K562 (cell line): ENCODE results near the gene MUC5B. TPM values are rescaled to one million over a fixed set of nuclear protein-coding genes. Genes with fewer than 3 reads are reported as not detected.

Source experiments
- ATAC-seq: fragments of 200-7000 bp; cut with Tn5 transposase; 3 replicates; pipeline ENCODE4 v1.9.1; 2020; ENCODE audit warnings: moderate library complexity
- BruUV-seq: library from RNA; stranded (reverse); fragments of 400-500 nt; replicated peaks from 2 replicates; lab custom pipeline; 2021; lab: Mats Ljungman, UMichigan
- CTCF ChIA-PET: fragments of 300-600 bp; formaldehyde crosslinking; extraction: SDS; loops from one replicate; lab custom pipeline; 2021; ENCODE audit warnings: low intra/inter-chr PET ratio; lab: Yijun Ruan, JAX
- POLR2A ChIA-PET: fragments of 300-600, 350-650 bp; sonication (Branson Sonifier 250); formaldehyde crosslinking; extraction: SDS; loops from one replicate; lab custom pipeline; 2021; ENCODE audit warnings: antibody characterized with exemption, inconsistent platforms; lab: Yijun Ruan, JAX
- DNase-seq, 4 experiments: peaks; one replicate each; pipeline versions ENCODE4 v3.0.0 to v3.0.0-alpha.2; 2011 to 2018; ENCODE audit warnings: low spot score in 3 of 4, mixed read lengths in 3 of 4; ENCODE audit errors: extremely low read depth in 1 of 4
- FAIRE-seq: peaks from 2 replicates; lab custom pipeline; 2011; peaks lifted over from hg19 to GRCh38; lab: Jason Lieb, UNC
- H2AFZ ChIP-seq: 2 replicates; pipeline ENCODE4 v1.6.0; 2011; ENCODE audit warnings: low read depth, low read length, control low read depth, inconsistent platforms
- H3K27ac ChIP-seq: fragments of 200-600 bp; 3 replicates; pipeline ENCODE4 v1.8.0; 2011; ENCODE audit warnings: low read depth, mild to moderate bottlenecking, control low read depth, inconsistent platforms, low read length, moderate library complexity, mixed read lengths; ENCODE audit errors: extremely low read depth
- H3K27me3 ChIP-seq, 2 experiments: fragments of 300-600 bp in 1 of 2; 2 replicates in 1 of 2; 3 replicates in 1 of 2; pipeline versions ENCODE4 v1.6.0 to v1.8.0; 2011; ENCODE audit warnings: inconsistent platforms in 2 of 2, low read length in 2 of 2, mild to moderate bottlenecking in 1 of 2, mixed read lengths in 1 of 2, moderate library complexity in 1 of 2; ENCODE audit not compliant: control insufficient read depth in 2 of 2, insufficient read depth in 2 of 2
- H3K36me3 ChIP-seq: fragments of 300-600 bp; 3 replicates; pipeline ENCODE4 v1.8.0; 2011; ENCODE audit warnings: mild to moderate bottlenecking, low read length, inconsistent platforms; ENCODE audit not compliant: control insufficient read depth, insufficient read depth
- H3K4me1 ChIP-seq, 2 experiments: fragments of 200-600 bp in 1 of 2; replicated peaks in 1 of 2; 2 replicates in 1 of 2; 3 replicates in 1 of 2; pipeline versions ENCODE4 v1.5.1 to v1.8.0; 2011; ENCODE audit warnings: inconsistent platforms in 2 of 2, low read length in 2 of 2, mild to moderate bottlenecking in 1 of 2, mixed read lengths in 1 of 2, moderate library complexity in 1 of 2; ENCODE audit not compliant: control insufficient read depth in 2 of 2, insufficient read depth in 2 of 2
- H3K4me2 ChIP-seq: 2 replicates; pipeline ENCODE4 v1.6.1; 2011; ENCODE audit warnings: low read length, control low read depth, inconsistent platforms, mixed read lengths; ENCODE audit not compliant: insufficient read depth
- H3K4me3 ChIP-seq: fragments of 200-600 bp; sonication (generic), shearing (Covaris generic); 2 replicates; pipeline ENCODE4 v1.5.1; 2016; ENCODE audit warnings: control low read depth, inconsistent platforms
- H3K79me2 ChIP-seq: fragments of 200-600 bp; 3 replicates; pipeline ENCODE4 v1.8.0; 2011; ENCODE audit warnings: low read length, inconsistent platforms; ENCODE audit not compliant: control insufficient read depth, insufficient read depth
- H3K9ac ChIP-seq, 2 experiments: 2 replicates each; pipeline versions ENCODE4 v1.6.0 to v1.6.1; 2011; ENCODE audit warnings: low read depth in 2 of 2, low read length in 2 of 2, control low read depth in 1 of 2, inconsistent platforms in 1 of 2, mild to moderate bottlenecking in 1 of 2, mixed read lengths in 1 of 2; ENCODE audit not compliant: insufficient read depth in 1 of 2
- H3K9me1 ChIP-seq: one replicate; pipeline ENCODE4 v1.6.0; 2011; ENCODE audit warnings: inconsistent platforms, mild to moderate bottlenecking, low read length, moderate library complexity; ENCODE audit not compliant: control insufficient read depth, insufficient read depth
- H3K9me3 ChIP-seq: replicated peaks from 2 replicates; pipeline ENCODE4 v1.5.1; 2011; ENCODE audit warnings: low read depth, low read length, inconsistent platforms; ENCODE audit not compliant: control insufficient read depth, insufficient read depth
- H4K20me1 ChIP-seq: replicated peaks from 2 replicates; pipeline ENCODE4 v1.6.1; 2011; ENCODE audit warnings: low read length, inconsistent platforms, mixed read lengths; ENCODE audit not compliant: control insufficient read depth, insufficient read depth
- ZNF639 ChIP-seq, 2 experiments: fragments of 200-800 bp in 1 of 2; sonication (Bioruptor generic) in 1 of 2; sonication (generic) in 1 of 2; formaldehyde crosslinking in 1 of 2; IDR thresholded peaks in 1 of 2; conservative IDR thresholded peaks in 1 of 2; 2 replicates each; pipeline versions ENCODE4 v1.5.0 to v1.6.1; 2016 to 2020; ENCODE audit warnings: missing compliant biosample characterization in 1 of 2, missing genetic modification characterization in 1 of 2, missing genetic modification reagents in 1 of 2
- WGBS: fragments of 100-300 bp; shearing (Covaris generic); methylation state at CpG from one replicate; pipeline ENCODE4 v1.1.6; 2016; ENCODE audit warnings: low coverage, mixed read lengths; ENCODE audit not compliant: insufficient coverage; ENCODE audit errors: missing lambda C conversion rate; 5-methylcytosine and 5-hydroxymethylcytosine counted together
- in situ Hi-C: fragments of 300-500 bp; cut with MboI; formaldehyde crosslinking; loops from 4 replicates; pipeline ENCODE4 v1.15.0; 2018; ENCODE audit warnings: inconsistent platforms, mixed read lengths
- intact Hi-C: fragments of 100-400 bp; cut with micrococcal nuclease; formaldehyde crosslinking; loops from 2 replicates; pipeline ENCODE4 v1.14.2; 2022
- polyA plus RNA-seq, 8 experiments: library from polyadenylated mRNA; depleted of rRNA in 4 of 8; stranded (reverse) in 5 of 8; unstranded in 3 of 8; fragments of >200 nt; fragmentation: Nextera tagmentation in 2 of 8; fragmentation: Illumina TruSeq in 1 of 8; extraction: Ambion mirVana in 2 of 8; extraction: Trizol in 1 of 8; gene quantifications; 2 replicates each; pipeline versions ENCODE4 v1.2.1 to v1.2.3, GENCODE V29; 2011 to 2014; ENCODE audit warnings: inconsistent platforms in 1 of 8, missing spikeins in 1 of 8
- total RNA-seq, 7 experiments: library from RNA; depleted of rRNA in 6 of 7; stranded (reverse); fragments of >200 nt in 6 of 7; fragmentation: Illumina TruSeq in 2 of 7; extraction: Trizol in 2 of 7; gene quantifications; 2 replicates each; pipeline versions ENCODE4 v1.2.1 to v1.2.3, GENCODE V29; 2011 to 2021; ENCODE audit warnings: low replicate concordance in 1 of 7

MUC5B gene
- total and polyA plus RNA-seq, 9 of the 15 experiments (the other 6 are each of a cell fraction or from before 2014, with no cell fraction given), result 0.04 to 0.95 TPM; not detected in 7

GRCh38 chr11:1255151-1255550 is 32.3 kb downstream of the MUC5B start:
- peaks cover 4% of the 10 kb centered on the region for H3K9me1 ChIP-seq
- peaks cover 1% of the 10 kb centered on the region; the same call in 1 of the 2 replicates for H3K9me3 ChIP-seq
- no peak for ATAC-seq
- FAIRE-seq, result no peak
- no peaks in the 10 kb centered on the region for H3K79me2 ChIP-seq
- ChIA-PET POLR2A (interaction anchor here (0.6 kb wide), 1 partner anchor 288 kb away, joined by 3 read pairs; no protein-coding TSS in a partner anchor), CTCF (no interaction called here)
- peaks cover 0 to 13% of the 10 kb centered on the region in 2 experiments; a peak in 2 of 5 replicates for H3K27me3 ChIP-seq
- H3K4me3 ChIP-seq, result no peak overlapping the region
- no peaks in the 10 kb centered on the region for H3K36me3 ChIP-seq
- TF ChIP-seq ZNF639 (CRISPR knock-in tag; conservative IDR thresholded peaks at IDR 0.05 in 1 of 2, IDR thresholded peaks at IDR 0.05 in 1 of 2), result no peak
- intact Hi-C loops, result no loop called here
- no peak overlapping the region for H3K9ac ChIP-seq
- BruUV-seq, result no TSS peak
- 24% methylated on average over 21 of the region's 24 CpGs for WGBS
- H4K20me1 ChIP-seq, result no peaks in the 10 kb centered on the region; the same call in 1 of the 2 replicates
- no peak for DNase-seq
- H3K4me1 ChIP-seq, result peaks cover 0 to 38% of the 10 kb centered on the region in 2 experiments; a peak in 3 of 5 replicates
- H3K27ac ChIP-seq, result no peak overlapping the region
- in situ Hi-C loops, result no loop called here
- H2AFZ ChIP-seq, result no peak overlapping the region
- no peak overlapping the region for H3K4me2 ChIP-seq
